WERI-Rb-1 (cell line): ENCODE results near the gene MACROD2.

Experiments used
- DNase-seq: peaks from one replicate; pipeline ENCODE4 v3.0.0-alpha.2; 2020
- H3K27ac ChIP-seq: fragments of 250-450 bp; sonication (Bioruptor Pico); 2 replicates; pipeline ENCODE4 v1.5.1; 2020; ENCODE audit warnings: mild to moderate bottlenecking, moderate library complexity
- H3K27me3 ChIP-seq: fragments of 250-450 bp; sonication (Bioruptor Pico); 2 replicates; pipeline ENCODE4 v1.5.1; 2021; ENCODE audit warnings: mild to moderate bottlenecking, low read depth, moderate library complexity; ENCODE audit not compliant: insufficient read depth, severe bottlenecking
- H3K36me3 ChIP-seq: fragments of 250-450 bp; sonication (Bioruptor Pico); 2 replicates; pipeline ENCODE4 v1.5.1; 2020; ENCODE audit warnings: mild to moderate bottlenecking, moderate library complexity
- H3K4me3 ChIP-seq: 2 replicates; pipeline ENCODE4 v1.5.1; 2011; ENCODE audit warnings: low read depth, mild to moderate bottlenecking, control low read depth, low read length
- H3K9me3 ChIP-seq: fragments of 250-450 bp; sonication (Bioruptor Pico); 2 replicates; pipeline ENCODE4 v1.5.1; 2021; ENCODE audit warnings: mild to moderate bottlenecking, moderate library complexity; ENCODE audit not compliant: severe bottlenecking
- TF ChIP-seq, protein P1 (sequence below): IDR thresholded peaks from 2 replicates; pipeline ENCODE4 v1.5.1; 2011; ENCODE audit warnings: low read depth, mild to moderate bottlenecking, control low read depth, inconsistent platforms, low read length

The MACROD2 gene

DNA sequence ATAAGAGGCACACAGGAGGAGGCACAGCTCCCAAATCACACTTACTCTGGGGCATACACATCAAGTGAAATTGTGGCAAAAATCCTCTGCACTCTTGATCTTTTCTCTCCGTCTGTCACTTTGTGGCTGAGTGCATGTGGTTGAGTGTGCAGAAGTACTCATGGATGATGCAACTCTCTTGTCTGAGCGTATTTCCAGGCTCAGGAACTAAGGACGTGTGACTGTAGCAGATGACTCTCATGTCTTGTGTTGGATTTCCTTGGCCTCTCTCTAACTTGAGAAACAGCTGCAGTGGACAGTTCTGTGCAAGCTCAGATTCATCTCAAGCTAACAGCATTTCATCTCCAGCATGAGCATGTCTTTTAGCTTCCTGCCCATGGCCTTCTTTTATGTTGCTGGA, 587.5 kb downstream of the MACROD2 start:
- no peak for DNase-seq
- no peaks in the 10 kb centered on the region for H3K27me3 ChIP-seq
- H3K4me3 ChIP-seq: no peak overlapping the region
- TF ChIP-seq, protein P1, sequence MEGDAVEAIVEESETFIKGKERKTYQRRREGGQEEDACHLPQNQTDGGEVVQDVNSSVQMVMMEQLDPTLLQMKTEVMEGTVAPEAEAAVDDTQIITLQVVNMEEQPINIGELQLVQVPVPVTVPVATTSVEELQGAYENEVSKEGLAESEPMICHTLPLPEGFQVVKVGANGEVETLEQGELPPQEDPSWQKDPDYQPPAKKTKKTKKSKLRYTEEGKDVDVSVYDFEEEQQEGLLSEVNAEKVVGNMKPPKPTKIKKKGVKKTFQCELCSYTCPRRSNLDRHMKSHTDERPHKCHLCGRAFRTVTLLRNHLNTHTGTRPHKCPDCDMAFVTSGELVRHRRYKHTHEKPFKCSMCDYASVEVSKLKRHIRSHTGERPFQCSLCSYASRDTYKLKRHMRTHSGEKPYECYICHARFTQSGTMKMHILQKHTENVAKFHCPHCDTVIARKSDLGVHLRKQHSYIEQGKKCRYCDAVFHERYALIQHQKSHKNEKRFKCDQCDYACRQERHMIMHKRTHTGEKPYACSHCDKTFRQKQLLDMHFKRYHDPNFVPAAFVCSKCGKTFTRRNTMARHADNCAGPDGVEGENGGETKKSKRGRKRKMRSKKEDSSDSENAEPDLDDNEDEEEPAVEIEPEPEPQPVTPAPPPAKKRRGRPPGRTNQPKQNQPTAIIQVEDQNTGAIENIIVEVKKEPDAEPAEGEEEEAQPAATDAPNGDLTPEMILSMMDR: no peak
- no peak overlapping the region for H3K27ac ChIP-seq
- H3K9me3 ChIP-seq: no peaks in the 10 kb centered on the region
- H3K36me3 ChIP-seq: no peaks in the 10 kb centered on the region

DNA sequence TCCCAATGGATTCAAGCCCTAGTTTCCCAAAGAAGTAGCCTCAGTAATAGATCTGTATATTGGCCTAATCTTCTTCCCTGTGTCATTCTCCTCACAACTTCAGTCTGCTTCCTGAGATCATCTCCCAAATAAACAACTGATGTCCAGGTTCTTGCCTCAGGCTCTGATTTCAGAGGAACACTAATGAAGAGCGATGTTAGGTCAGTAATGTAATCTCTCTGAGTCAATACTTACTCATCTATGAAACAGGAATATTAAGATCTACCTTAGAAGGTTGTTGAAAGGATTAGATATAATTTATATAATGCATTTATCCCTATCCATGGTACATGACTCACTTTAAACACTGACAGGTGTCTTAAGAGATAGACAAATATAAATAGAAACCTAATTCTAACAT, 588.1 kb downstream of the MACROD2 start:
- Histone ChIP-seq H3K9me3 (no peaks in the 10 kb centered on the region), H3K36me3 (no peaks in the 10 kb centered on the region), H3K27me3 (no peaks in the 10 kb centered on the region), H3K4me3 (no peak overlapping the region), H3K27ac (no peak overlapping the region)
- no peak for DNase-seq
- TF ChIP-seq, protein P1: no peak

DNA sequence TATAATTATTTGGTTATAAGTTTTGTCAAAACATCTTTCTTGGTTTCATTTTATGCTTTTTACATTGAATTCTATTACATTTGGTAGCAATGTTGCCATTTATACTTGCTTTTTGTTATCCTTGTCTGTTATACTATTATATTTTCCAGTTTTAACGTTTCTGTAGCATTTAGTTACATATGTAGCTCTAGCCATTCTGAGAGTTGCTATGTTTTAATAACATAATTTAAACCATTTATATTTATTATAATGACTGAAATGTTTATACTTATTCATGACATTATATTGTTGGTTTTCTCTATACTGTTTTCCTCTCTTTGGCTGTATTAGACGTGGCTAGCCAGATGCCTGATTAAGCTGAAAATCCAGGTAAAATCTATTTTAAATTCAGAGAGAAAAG, 594.1 kb downstream of the MACROD2 start:
- Histone ChIP-seq H3K4me3 (no peak overlapping the region), H3K27ac (no peak overlapping the region), H3K27me3 (no peaks in the 10 kb centered on the region), H3K36me3 (no peaks in the 10 kb centered on the region), H3K9me3 (no peaks in the 10 kb centered on the region)
- TF ChIP-seq, protein P1: no peak
- DNase-seq: no peak

DNA sequence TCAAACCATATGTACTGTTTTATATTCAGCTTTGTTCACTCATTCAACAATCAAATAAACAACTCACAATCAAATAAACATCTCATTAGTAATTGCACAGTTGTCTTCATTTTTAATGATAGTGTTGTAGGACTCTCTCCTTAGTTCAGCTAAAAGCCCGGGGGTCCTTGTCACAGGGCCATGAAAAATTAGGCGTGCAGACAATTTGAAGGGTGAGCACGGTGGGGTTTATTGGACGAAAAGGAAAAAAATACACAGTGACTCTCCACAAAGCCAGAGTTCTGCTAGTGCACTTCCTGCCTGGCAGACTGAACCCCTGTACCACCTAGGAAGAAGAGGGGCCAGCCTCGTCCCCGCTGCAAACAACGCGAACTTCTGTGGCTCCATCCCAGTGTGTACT, 599.7 kb downstream of the MACROD2 start:
- TF ChIP-seq, protein P1: no peak
- Histone ChIP-seq H3K27me3 (no peaks in the 10 kb centered on the region), H3K9me3 (no peaks in the 10 kb centered on the region), H3K27ac (no peak overlapping the region), H3K4me3 (no peak overlapping the region), H3K36me3 (no peaks in the 10 kb centered on the region)
- DNase-seq: no peak

DNA sequence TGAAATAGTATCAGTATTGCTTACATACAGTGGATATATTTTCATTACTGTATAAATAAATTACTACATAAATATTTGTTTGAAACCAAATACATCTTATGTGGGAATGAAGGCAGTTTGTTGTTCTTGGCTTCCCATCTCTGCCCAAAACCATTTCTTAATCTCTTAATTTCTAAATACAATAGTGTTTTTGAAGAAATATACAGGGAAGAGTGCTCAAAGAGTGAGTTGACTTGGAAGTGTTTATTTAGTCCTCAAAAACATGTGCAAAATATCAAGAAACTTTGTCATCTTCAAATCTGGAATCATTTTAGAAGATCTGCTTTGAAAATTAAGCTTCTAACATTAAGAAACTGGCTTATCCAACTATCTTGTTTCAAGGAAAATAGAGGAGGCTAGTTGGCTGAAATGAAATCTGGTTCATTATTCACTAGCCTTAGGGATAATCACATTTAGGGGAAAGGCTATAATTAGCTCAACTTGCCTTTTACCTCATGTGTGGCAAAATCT, 601.9 kb downstream of the MACROD2 start:
- H3K9me3 ChIP-seq: no peaks in the 10 kb centered on the region
- H3K4me3 ChIP-seq: no peak overlapping the region
- DNase-seq: no peak
- H3K27me3 ChIP-seq: no peaks in the 10 kb centered on the region
- no peak overlapping the region for H3K27ac ChIP-seq
- no peaks in the 10 kb centered on the region for H3K36me3 ChIP-seq
- TF ChIP-seq, protein P1: no peak

DNA sequence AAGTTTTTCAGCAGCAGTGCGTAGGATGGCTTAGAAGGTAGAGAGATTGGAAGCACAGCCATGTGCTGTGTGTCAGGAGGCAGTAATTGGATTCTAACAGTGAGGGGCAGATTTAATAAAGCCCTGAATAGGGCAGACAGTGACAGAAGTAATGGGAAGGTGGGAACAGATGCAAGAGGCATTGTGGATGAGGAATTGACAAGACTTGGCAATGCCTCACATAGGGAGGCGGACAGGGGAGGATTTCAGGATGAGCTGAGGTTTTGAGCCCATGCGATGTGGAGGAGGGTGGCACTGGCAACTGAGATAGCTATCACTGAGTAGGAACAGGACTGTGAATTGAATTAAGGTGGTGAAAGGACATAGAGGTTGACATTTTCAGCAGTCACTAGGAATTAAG, 604.3 kb downstream of the MACROD2 start:
- Histone ChIP-seq H3K9me3 (no peaks in the 10 kb centered on the region), H3K27ac (no peak overlapping the region), H3K36me3 (no peaks in the 10 kb centered on the region), H3K4me3 (no peak overlapping the region), H3K27me3 (no peaks in the 10 kb centered on the region)
- TF ChIP-seq, protein P1: no peak
- DNase-seq: no peak
